Body of pancreas (tissue), 4 donors: ENCODE measurements around the gene AP3D1.

Experiments used
- POLR2A ChIP-seq, 3 donors: fragments of 450-650 bp; IDR thresholded peaks; one replicate each; pipeline ENCODE4 v1.6.1; 2016; ENCODE audit warnings: antibody characterized with exemption in 3 of 3, mild to moderate bottlenecking in 2 of 3
- TF ChIP-seq, protein P1 (sequence below), 7 experiments: fragments of 450-650 bp in 4 of 7; fragments of 200-600 bp in 3 of 7; sonication (generic) in 3 of 7; IDR thresholded peaks; one replicate each; pipeline ENCODE4 v1.5.1; 2016 to 2019; ENCODE audit warnings: antibody characterized with exemption in 7 of 7

DNA sequence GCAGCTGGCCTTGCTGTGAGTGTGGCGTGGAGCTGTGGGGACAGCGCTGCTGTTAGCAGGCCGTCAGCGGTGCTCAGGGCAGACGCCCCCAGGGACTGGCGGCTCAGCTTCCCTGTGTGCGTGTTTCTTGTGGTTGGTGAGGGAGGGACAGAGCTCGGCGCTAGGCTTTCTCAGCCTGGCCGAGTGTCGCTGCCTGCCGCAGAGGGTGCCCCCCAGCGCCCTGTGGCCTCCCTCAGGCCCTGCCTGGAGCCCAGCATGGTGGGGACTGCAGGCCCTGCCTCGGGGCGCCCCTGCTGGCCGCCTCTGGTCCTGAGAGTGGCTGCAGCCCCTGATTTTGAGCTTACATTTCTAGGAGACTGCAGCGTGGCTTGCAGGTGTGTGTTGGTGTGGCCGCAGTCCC, 47.8 kb upstream of the AP3D1 start:
- TF ChIP-seq, protein P1, sequence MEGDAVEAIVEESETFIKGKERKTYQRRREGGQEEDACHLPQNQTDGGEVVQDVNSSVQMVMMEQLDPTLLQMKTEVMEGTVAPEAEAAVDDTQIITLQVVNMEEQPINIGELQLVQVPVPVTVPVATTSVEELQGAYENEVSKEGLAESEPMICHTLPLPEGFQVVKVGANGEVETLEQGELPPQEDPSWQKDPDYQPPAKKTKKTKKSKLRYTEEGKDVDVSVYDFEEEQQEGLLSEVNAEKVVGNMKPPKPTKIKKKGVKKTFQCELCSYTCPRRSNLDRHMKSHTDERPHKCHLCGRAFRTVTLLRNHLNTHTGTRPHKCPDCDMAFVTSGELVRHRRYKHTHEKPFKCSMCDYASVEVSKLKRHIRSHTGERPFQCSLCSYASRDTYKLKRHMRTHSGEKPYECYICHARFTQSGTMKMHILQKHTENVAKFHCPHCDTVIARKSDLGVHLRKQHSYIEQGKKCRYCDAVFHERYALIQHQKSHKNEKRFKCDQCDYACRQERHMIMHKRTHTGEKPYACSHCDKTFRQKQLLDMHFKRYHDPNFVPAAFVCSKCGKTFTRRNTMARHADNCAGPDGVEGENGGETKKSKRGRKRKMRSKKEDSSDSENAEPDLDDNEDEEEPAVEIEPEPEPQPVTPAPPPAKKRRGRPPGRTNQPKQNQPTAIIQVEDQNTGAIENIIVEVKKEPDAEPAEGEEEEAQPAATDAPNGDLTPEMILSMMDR (IDR thresholded peaks at IDR 0.05) = peak in 1 of 7 experiments; percentile 3
- no peak for TF ChIP-seq POLR2A (IDR thresholded peaks at IDR 0.05)
